ENCODE results near the gene ZNF618.

GRCh38 chr9:114058688-114059046, 182.6 kb downstream of the ZNF618 start:
- TF ChIP-seq EZH2 (IDR thresholded peaks at IDR 0.05; ENCODE audit: low read length) (no peak), CTCF (optimal IDR thresholded peaks at IDR 0.05 in 1 of 3, IDR thresholded peaks at IDR 0.05 in 1 of 3, conservative IDR thresholded peaks at IDR 0.05 in 1 of 3; ENCODE audit: extremely low read depth in 1 of 3, insufficient read depth in 2 of 3, low read length in 3 of 3) (no peak)
